HG03460 (cell line): ENCODE measurements around the gene FOXP2.
"Not testable (repeated sequence)": the region's sequence is repeated elsewhere in the genome, so short reads cannot be mapped to it uniquely, and the experiment has no call there.

Experiments used
- ATAC-seq: cut with Tn5 transposase; IDR thresholded peaks from one replicate; pipeline ENCODE4 v1.9.1; 2021; ENCODE audit not compliant: unreplicated experiment

Gene FOXP2

DNA sequence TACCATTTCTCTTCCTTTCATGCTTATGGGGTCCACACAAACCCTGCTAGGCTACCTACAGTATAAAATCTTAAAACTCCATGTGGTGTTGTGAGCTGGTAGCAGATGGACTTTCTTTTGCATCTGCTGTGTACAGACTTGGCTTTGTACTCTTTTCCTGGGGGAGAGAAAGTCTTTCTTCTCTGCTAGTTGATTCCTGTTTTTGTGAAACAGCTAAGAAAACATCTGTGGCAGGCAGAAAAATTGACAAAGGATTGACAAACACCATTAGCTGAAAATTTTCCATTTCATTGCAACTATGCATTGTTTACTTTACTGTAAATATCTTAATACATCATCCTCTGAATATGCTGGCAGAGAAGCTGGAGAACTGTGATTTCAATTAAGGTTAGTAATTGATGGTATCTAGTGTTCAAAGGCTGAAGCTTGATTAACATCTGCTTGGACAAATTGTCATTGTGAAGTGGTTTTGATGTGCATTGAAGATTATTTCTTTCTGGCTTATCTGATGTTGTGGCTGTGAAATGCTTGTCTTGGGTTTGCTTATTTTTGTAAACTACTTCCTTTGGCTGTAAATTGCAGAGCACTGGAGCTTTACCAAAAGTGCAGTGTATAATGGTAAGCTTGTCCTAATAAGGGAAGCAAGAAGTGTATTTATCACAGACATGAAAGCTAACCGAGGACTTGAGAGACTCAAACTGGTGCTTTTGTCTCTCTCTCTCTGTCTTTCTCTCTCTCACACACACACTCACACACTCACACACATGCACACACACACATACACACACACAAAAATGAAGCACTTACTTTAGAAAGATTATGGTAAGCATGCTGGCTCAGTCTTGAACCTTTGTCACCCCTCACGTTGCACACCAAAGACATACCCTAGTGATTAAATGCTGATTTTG lies at the start of gene FOXP2:
Gene FOXP2 (plus strand): TSS at position 660 of the 908 bp plus-strand sequence. CDS start 11,697 bp downstream, outside the sequence.
- no peak for ATAC-seq

GRCh38 chr7:114365791-114366190 lies 48.8 kb upstream of the FOXP2 start:
- no peak for ATAC-seq

DNA sequence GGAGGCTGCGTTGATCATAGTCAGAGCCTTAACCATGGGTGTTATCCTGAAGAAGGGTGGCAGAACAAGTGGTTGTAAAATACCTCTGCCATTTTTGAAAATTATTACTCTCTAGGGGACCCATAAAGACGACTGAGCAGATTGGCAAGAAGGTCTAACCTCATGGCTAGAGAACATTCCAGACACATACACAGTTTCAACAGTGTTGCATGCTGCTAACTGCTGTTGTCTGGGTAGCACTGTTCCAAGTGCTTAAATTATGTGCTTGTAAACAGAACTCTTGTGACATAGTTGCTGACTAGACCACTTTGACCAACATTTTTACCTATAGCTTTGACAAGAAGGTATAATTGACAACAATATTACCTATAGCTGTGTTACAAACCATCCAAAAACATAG lies 46.1 kb upstream of the FOXP2 start:
- no peak for ATAC-seq

GRCh38 chr7:114369294-114369693 lies 45.3 kb upstream of the FOXP2 start:
- ATAC-seq, result no peak

- ATAC-seq, result no peak
Observed at GRCh38 chr7:114372619-114373018, 42.0 kb upstream of the FOXP2 start.

DNA sequence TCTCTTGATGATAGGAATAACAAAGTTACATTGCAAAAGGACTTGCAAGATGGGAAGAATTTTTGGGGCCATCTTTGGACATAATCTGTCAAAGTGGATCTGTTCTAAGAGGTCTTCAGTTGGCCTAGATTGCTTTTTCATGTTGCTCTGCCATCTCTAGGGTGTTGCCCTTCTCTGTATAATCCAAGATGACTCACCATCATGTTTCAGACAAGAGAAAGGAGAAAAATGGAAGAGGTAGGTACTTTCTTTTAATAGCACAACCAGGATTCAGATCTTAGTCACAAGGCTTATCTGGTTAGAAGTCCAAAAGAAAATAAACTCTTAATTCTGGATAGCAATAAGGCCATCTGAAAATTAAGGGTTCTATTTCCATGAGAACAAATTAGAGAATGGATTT lies 38.7 kb upstream of the FOXP2 start:
- ATAC-seq, result no peak

- not testable (repeated sequence) for ATAC-seq
Observed at GRCh38 chr7:114383946-114384345, 30.7 kb upstream of the FOXP2 start.

DNA sequence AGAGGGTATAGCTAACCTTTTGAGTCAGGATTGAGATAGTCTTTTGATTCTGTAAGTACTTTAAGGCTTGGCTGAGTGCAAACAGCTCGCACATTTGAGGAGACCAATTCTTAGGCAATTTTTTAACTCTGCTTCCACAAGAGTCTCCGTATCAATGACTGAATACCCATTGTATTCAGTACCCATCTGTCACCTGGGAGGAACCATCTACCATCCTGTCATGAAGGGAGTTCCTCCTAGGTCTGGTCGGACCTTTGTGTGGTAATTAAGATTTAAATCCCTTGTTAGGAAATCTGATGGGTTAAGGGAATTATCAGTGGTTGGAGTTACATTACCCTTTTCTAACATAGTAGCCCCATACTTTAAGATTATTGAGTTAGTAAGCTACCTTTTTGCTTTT lies 30.3 kb upstream of the FOXP2 start:
- not testable (repeated sequence) for ATAC-seq

DNA sequence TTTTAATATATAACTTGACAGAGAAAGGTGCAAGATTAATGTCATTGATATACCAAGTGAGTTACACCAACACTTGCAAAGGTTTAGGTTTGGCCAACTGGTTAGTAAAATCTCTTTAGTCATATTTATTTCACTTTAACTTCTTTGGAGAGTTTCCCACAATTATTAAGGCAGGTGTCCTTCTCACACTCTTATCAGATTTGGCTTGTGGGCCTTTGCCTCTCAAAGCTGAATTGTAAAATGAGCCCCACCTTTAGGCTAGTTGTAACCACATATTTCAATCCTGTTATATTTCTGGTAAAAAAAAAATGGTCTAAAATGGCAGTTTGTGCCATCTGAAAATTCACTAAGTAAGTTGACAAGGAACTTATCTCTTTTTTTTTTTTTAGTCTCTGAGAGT lies 26.6 kb upstream of the FOXP2 start:
- no peak for ATAC-seq

- ATAC-seq, result no peak
Observed at GRCh38 chr7:114392686-114393085, 21.9 kb upstream of the FOXP2 start.

GRCh38 chr7:114402876-114403635 lies 11.6 kb upstream of the FOXP2 start:
- ATAC-seq, result no peak

DNA sequence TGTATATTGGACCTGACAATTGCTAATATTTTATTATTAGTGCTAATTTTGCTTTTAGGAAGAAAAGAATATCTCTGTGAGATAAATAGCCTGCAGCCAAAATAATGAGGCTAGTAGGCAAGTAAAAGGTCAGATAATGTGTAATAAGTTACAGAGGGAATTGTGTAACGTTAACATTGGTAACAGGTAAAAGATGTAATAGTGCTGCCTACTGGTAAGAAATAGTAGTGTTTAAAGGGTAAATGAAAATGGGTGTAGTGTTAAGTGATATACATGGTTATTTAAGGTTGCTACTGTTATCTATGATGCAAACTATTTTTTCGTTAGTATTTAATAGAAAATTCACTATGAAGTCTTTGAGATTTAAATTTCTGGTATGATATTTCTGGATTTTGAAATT lies 9.2 kb upstream of the FOXP2 start:
- ATAC-seq, result no peak

GRCh38 chr7:114409750-114410149 lies 4.9 kb upstream of the FOXP2 start:
- no peak for ATAC-seq

DNA sequence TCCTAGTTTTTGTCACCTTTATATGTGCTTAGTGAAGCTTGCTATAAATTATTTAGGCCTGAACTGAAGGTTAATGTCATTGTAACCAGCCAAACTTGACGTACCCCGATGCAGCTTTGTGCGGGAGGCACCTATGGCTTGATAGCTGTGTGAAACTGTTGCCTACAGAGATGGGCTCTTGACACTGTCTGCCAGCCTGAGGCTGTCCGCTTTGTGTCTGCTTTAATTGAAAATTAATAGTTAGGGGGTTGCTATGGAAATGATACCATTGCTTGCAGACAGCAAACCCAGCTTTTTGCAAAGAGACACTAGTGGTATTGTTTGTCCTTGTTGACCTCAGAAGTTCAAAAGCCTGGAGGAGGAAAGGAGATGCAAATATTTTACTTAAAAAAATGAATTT lies 2.1 kb upstream of the FOXP2 start:
- ATAC-seq, result no peak

GRCh38 chr7:114413761-114414155 lies 857 bp upstream of the FOXP2 start:
- ATAC-seq, result no peak

DNA sequence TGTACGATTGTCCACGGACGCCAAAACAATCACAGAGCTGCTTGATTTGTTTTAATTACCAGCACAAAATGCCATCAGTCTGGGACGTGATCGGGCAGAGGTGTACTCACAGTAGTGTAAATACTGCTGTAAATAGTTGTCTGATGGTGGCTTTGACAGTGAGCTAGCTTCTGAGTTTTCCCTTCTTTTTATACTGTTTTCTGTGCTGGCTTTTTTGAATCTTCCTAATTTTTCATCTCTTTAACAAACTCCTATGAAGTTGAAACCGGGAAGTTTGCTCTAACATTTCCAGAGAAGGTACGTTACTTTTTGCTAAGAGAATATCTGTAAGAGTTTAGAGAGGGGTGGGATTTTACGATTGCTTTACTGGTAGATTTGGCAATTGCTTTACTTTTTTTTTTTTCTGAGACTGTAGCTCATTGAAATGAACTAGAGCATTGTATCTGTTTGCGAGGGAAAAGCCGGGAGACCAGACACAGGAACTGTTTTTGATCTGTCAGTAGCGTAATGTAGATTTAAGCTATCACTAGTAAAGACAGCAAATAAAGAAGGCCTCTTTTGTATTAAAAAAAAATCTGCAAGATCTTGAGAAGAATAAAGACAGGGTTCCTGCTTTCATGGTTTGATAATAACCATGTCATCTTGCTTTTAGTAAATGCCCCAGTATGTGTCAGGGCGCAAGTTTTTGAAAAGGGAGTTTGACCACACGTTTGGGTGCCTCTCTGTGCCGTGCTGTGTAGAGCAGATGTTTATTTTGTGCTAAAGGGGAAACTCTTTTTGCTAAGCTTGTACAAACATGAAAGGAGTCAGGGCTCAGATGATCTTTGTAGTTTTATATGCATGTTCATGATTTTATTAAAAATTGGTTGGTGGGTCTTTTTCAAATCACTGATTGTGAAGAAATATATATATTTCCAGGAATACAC lies 712 bp downstream of the FOXP2 start:
- no peak for ATAC-seq

DNA sequence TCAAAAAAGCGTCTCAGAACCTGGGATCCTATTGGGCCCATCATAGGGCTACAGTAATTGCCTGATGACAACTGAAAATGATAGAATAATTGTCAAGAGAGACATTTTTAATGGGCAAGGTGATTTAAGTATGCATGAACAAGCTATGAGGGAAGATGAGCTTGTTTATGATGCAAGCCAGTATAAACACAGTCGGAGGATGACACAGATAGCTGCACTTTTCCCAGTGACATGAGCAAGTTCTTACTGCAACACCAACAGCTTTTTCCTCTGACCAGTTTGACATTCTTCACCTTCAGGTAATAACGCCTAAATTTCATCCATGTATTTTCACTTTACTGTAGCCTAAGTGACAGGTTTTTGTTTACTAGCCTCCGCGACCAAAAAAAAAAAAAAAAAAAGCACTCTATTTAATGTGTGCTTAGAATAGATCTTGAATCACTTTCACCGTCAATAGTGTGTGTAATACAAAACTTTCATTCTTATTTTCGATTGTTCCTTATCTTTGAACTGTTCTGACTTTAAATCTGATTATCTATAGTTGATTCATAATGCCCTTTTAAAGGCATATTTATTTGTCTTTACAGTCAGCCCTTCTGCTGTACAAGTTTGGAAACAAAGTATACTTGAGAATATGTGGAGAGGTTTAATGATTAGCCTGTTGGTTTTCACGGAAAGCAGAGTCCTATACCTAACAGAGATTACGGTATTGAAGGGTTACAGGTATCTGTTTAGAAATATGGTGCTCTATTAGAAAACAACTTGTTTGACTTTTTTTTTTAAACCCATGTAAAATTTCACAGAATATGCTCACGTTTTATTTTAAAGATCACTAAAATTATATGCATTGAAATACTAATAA lies 1.7 kb downstream of the FOXP2 start:
- no peak for ATAC-seq

GRCh38 chr7:114417290-114417689 lies 2.7 kb downstream of the FOXP2 start:
- no peak for ATAC-seq

DNA sequence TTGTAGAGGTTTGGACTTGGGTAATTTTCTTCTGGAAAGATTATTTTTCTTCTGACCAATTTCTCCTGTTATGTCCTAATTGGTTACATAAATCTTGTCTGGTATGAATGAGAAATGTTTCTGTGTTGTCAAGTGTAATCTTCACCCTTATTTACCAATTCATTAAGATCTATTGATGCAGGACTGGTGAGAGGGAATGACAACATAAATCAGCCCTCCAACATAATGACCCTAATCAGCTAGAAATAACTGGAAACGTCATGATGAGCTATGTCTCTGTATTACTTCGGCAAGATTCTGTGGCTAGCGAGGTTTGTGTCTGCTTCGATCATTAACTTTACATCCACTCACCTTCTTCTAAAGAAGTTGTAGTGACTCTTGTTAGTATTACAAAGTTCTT lies 3.5 kb downstream of the FOXP2 start:
- ATAC-seq, result no peak
